NCI-H748 (cell line): ENCODE results near the gene CISD3.

Experiments used
- DNase-seq: peaks from one replicate; lab custom pipeline; 2025; ENCODE audit not compliant: unreplicated experiment; lab: John Stamatoyannopoulos, UW

The CISD3 gene

GRCh38 chr17:38742411-38743308 lies 12.5 kb downstream of the CISD3 start:
- peak; percentile 72 for DNase-seq

- no peak for DNase-seq
Measured at GRCh38 chr17:38743556-38744171, 13.5 kb downstream of the CISD3 start.

- DNase-seq: peak; percentile 68
Measured at GRCh38 chr17:38745545-38745944, 15.4 kb downstream of the CISD3 start.

- peak; percentile 34 for DNase-seq
Measured at GRCh38 chr17:38746004-38746848, 16.1 kb downstream of the CISD3 start.

- peak; percentile 41 for DNase-seq
Measured at GRCh38 chr17:38746849-38747462, 16.8 kb downstream of the CISD3 start.

GRCh38 chr17:38747463-38748148 lies 17.5 kb downstream of the CISD3 start:
- DNase-seq: peak; percentile 56

- peak; percentile 95 for DNase-seq
Measured at GRCh38 chr17:38748149-38748891, 18.2 kb downstream of the CISD3 start, which contains the start of gene PCGF2. PCGF2 (minus strand) TSS chr17:38748336; CDS start chr17:38740402, 7,934 bp downstream.

GRCh38 chr17:38748892-38749222 lies 18.7 kb downstream of the CISD3 start:
- no peak for DNase-seq

- DNase-seq: peak; percentile 87
Measured at GRCh38 chr17:38749223-38750043, 19.3 kb downstream of the CISD3 start.

GRCh38 chr17:38750044-38750311 lies 19.8 kb downstream of the CISD3 start:
- DNase-seq: no peak

GRCh38 chr17:38750312-38751121 lies 20.4 kb downstream of the CISD3 start:
- DNase-seq: peak; percentile 83

GRCh38 chr17:38751144-38751807 lies 21.1 kb downstream of the CISD3 start:
- DNase-seq: peak; percentile 67

- DNase-seq: peak; percentile 87
Measured at GRCh38 chr17:38751808-38752307, 21.7 kb downstream of the CISD3 start.

- DNase-seq: peak; percentile 99
Measured at GRCh38 chr17:38752308-38753070, 22.3 kb downstream of the CISD3 start, which contains the start of gene PSMB3. PSMB3 (plus strand) TSS chr17:38752741; CDS start chr17:38752827, 86 bp downstream.

- DNase-seq: no peak
Measured at GRCh38 chr17:38753071-38753506, 22.9 kb downstream of the CISD3 start.

- peak; percentile 38 for DNase-seq
Measured at GRCh38 chr17:38761612-38762011, 31.5 kb downstream of the CISD3 start.

GRCh38 chr17:38762231-38762630 lies 32.1 kb downstream of the CISD3 start:
- no peak for DNase-seq
